ENCODE data around the gene SKA1.
"Not testable (repeated sequence)": the region's sequence is repeated elsewhere in the genome, so short reads cannot be mapped to it uniquely, and the experiment has no call there.

SKA1 gene

DNA sequence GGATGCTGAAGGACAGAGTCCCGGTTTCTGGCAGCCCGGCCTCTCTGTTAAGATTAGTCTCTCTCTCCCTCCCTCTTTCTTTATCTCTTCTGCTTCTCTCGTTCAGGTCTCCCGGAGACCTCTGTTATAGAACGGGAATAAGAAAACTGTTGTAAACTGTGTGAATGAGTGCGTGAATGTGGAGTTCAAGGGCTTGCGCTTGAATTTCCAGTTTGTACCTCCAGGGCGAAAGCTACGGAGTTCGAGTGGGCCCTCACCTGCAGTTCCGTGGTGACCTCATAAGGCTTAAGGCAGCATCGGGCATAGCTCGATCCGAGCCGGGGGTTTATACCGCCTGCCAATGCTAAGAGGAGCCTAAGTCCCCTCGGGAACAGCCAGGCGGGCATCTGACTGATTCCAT is 26.4 kb downstream of the SKA1 start:
- no peak for DNase-seq
- TF ChIP-seq GATA1 (IDR thresholded peaks at IDR 0.05; ENCODE audit: low read depth, low read length) (no peak), POLR2A (IDR thresholded peaks at IDR 0.05; ENCODE audit: low read length) (no peak)

DNA sequence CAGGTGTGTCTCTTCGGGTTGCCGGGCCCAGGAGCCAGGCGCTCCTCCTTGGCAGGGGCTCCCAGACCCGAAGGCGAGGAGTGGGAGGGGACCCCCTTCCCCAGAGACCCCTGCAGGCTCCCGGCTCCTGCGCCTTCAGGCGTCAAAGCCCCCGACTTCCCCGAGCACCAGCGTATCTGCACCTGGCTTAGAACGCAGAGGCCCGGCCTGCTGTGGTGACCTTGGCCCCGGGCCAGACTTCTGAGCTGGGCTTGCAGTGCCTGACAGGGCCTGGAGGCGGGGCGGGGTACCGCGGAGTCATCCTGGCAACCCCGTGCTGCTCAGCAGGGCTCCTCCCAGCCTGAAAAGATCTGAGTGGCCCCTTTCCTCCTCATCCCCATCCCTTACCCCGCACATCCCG is 27.0 kb downstream of the SKA1 start:
- DNase-seq, result peak; percentile 90 to 94
- TF ChIP-seq POLR2A (IDR thresholded peaks at IDR 0.05; ENCODE audit: low read length), result no peak
- no peak for TF ChIP-seq GATA1 (IDR thresholded peaks at IDR 0.05; ENCODE audit: low read depth, low read length)

DNA sequence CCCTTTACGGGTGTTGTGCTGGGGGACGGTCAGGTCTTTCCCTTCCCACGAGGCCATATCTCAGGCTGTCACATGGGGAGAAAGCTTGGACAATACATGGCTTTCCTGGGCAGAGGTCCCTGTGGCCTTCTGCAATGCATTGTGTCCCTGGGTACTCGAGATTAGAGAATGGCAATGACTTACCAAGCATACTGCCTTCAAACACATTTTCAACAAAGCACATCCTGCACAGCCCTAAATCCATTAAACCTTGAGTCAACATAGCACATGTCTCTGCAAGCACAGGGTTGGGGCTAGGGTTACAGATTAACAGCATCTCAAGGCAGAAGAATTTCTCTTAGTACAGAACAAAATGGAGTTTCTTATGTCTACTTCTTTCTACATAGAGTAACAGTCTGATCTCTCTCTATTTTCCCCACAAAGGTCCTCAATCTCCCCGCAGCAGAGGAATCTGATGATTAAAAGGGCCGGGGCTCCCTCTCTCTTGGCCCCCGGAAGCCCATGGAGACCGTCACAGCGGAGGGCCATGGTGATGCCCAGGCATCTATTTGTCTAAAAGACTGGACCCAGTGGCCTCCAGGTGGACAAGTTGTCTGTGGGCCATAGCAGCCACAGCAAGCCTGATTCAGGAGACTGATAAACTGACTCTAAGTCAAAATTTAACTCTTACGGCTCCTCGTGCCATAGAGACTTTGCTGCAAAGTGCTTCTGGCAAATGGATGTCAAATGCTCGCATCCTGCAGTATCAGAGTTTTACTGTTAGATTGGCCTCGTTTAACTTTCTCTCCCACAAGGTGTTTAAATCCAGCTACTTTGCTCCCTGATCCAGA is 30.1 kb downstream of the SKA1 start:
- not testable (repeated sequence) for DNase-seq

DNA sequence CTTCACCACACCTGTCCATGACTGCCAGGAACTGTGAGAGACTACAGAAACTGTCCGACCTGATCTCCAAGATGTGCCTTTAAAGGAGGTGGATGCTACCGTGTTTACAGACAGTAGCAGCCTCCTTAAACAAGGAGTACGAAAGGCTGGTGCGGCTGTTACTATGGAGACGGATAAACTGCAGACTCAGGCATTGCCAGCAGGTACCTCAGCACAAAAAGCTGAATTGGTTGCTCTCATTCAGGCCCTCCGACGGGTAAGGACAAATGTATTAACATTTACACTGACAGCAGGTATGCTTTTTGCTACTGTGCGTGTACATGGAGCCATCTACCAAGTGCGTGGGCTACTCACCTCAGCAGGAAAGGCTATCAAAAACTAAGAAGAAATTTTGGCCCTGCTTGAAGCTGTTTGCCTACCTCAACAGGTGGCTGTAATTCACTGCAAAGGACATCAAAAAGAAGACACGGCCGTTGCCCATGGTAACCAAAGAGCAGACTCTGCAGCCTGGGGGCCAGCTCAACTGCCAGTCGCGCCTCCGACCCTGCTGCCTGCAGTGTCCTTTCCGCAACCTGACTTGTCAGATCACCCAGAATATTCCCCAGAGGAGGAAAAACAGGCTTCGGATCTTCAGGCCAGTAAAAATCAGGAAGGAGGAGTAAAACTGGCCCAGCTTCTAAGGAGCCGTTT is 30.9 kb downstream of the SKA1 start:
- DNase-seq, result no peak
- TF ChIP-seq POLR2A (IDR thresholded peaks at IDR 0.05; ENCODE audit: low read length), result no peak
- no peak for TF ChIP-seq GATA1 (IDR thresholded peaks at IDR 0.05; ENCODE audit: low read depth, low read length)

DNA sequence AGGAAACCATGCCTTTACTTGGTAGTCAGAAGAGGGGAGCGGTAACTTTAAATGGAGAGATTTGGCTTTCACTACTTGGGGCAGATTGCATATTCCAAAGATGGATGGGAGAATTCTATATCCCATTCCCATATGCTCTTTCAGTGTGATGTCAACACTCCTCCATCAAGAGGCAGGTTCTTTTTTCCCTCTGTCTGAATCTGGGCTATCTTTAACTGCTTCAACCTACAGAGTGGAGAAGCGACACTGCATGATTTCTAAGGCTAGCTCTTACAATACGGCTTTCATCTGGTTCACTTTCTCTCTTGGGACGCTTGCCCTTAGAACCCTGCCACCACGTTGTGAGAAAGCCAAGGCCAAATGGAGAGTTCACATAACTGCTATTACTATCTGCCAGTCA is 34.4 kb downstream of the SKA1 start:
- DNase-seq, result no peak
- TF ChIP-seq GATA1 (IDR thresholded peaks at IDR 0.05; ENCODE audit: low read depth, low read length) (no peak), POLR2A (IDR thresholded peaks at IDR 0.05; ENCODE audit: low read length) (no peak)

DNA sequence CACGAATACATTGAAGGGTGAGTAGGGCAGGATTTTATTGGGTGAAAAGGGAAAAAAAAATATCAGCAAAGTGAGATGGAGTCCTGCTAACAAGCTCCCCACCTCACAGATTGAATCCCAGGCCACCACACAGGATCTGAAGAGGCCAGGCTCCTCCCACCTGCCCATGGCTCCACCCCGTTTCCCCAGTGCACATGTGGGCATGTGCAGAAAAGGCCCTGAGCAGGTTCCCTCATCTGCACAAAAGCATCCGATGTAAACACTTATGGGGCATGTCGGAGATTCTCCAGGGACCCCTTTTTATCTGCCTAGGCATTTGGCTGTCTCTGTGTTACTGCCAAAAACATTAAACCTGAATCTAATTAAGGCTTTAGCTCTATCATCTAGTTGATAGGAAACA is 35.2 kb downstream of the SKA1 start:
- no peak for DNase-seq
- no peak for TF ChIP-seq POLR2A (IDR thresholded peaks at IDR 0.05; ENCODE audit: low read length)
- no peak for TF ChIP-seq GATA1 (IDR thresholded peaks at IDR 0.05; ENCODE audit: low read depth, low read length)

DNA sequence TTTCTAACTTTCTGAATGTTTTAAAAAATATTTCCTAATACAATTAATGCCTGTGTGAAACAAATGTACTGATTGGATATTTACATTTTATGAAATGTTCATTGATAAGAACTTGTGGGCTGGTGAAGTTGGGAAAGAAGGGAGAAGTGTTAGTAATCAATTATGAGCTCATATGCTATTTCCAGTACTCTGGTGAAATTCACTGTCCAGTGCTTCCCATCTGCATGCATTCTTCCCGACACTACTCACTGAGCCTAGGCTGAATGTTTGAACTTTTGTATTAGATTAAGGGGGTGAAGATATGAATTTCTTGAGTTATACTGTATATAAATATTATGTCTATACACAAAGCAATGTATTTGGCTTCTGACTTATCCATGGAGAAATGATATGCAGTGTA is 36.0 kb downstream of the SKA1 start:
- no peak for TF ChIP-seq GATA1 (IDR thresholded peaks at IDR 0.05; ENCODE audit: low read depth, low read length)
- no peak for TF ChIP-seq POLR2A (IDR thresholded peaks at IDR 0.05; ENCODE audit: low read length)
- DNase-seq, result no peak

DNA sequence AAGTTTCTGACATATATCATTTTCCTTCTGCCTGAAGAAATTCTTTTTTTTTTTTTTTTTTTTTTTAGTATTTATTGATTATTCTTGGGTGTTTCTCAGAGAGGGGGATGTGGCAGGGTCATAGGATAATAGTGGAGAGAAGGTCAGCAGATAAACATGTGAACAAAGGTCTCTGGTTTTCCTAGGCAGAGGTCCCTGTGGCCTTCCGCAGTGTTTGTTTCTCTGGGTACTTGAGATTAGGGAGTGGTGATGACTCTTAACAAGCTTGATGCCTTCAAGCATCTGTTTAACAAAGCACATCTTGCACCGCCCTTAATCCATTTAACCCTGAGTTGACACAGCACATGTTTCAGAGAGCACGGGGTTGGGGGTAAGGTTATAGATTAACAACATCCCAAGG is 42.0 kb downstream of the SKA1 start:
- not testable (repeated sequence) for DNase-seq

DNA sequence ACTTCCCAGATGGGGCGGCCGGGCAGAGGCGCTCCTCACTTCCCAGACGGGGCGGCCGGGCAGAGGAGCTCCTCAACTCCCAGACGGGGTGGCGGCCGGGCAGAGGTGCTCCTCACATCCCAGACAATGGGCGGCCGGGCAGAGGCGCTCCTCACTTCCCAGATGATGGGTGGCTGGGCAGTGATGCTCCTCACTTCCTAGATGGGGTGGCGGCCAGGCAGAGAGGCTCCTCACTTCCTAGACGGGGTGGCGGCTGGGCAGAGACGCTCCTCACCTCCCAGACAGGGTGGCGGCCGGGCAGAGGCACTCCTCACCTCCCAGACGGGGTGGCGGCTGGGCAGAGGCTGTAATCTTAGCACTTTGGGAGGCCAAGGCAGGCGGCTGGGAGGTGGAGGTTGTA is 42.9 kb downstream of the SKA1 start:
- not testable (repeated sequence) for DNase-seq

DNA sequence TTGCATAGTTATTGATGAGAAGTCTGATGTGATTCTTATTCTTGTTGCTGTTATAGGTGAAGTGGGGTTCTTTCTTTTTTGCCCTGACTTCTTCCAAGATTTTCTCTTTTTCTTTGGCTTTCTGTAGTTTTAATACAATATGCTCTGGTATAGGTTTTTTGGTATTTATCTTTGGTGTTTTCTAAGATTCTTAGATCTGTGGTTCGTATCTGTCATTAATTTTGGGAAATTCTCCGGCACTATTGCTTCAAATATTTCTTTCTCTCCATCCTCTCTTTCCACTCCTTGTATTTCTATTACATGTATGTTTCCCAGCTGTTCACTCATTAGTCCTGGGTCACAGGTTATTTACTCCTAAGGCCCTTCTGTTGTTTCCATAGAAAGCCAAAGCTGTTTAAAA is 43.8 kb downstream of the SKA1 start:
- DNase-seq, result no peak
- TF ChIP-seq GATA1 (IDR thresholded peaks at IDR 0.05; ENCODE audit: low read depth, low read length) (no peak), POLR2A (IDR thresholded peaks at IDR 0.05; ENCODE audit: low read length) (no peak)

DNA sequence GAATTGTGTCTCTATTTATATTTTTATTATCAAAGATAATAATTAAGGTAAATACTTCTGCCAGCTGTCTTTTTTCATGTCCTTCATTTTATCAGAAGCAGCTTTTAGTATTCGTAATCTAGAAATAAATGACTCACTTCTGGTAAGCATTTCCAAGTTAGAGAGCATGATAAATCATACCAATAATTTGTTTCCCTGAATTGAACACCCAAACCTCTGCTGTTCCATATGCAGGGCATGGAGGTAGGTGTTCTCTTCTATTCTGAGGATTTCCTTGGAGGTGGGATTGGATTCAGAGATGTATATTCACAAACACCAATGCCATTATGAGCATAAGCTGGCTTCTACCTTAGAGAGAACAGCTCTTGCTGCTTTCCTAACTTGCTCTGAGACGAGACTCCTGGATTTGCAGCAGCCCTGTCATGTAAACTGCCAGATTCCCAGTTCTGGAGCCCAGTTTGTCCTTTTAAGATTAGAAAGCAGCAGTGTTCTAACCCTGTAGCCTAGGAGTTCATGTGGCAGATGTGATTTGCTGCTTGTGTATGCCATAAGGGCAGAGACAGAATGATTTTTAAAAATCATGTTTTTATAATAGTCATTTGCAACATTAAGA is 47.5 kb downstream of the SKA1 start:
- no peak for DNase-seq
- TF ChIP-seq POLR2A (IDR thresholded peaks at IDR 0.05; ENCODE audit: low read length) (no peak), GATA1 (IDR thresholded peaks at IDR 0.05; ENCODE audit: low read depth, low read length) (no peak)

DNA sequence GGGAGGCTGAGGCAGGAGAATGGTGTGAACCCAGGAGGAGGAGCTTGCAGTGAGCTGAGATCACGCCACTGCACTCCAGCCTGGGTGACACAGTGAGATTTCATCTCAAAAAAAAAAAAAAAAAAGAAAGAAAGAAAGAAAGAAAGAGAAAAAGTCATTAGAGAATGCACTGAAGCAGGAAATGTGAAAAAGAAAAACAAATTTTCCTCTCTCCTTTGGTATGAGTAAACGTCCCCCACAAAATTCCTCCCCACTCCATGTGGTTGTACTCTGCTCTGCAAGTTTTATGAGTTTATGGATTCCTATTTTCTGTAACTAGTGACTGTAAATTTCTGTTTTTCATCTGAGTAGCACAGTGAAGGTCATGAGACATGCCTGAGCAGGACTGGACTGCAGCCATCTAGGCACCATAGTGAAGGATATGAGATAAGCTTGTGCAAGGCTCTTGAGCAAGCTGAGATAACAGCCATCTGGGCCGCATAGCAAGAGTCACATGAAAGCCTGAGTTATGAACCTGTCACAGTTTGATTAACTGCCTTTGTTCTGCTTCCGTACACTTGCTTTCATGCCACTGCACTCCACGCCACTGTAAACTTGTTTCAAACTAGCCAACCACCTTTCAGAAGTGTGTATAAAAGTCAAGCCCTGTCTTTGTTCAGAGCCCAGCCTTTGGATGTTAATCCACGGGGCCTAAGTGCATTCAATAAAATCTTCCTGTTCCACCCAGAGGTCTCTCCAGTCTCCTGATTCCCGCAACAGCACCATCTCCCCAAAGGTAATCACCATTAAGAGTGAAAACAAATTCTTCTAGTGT is 50.2 kb downstream of the SKA1 start:
- DNase-seq, result peak; percentile 76 to 95
- TF ChIP-seq POLR2A (IDR thresholded peaks at IDR 0.05; ENCODE audit: low read length) (peak; percentile 30), GATA1 (IDR thresholded peaks at IDR 0.05; ENCODE audit: low read depth, low read length) (peak; percentile 31)

DNA sequence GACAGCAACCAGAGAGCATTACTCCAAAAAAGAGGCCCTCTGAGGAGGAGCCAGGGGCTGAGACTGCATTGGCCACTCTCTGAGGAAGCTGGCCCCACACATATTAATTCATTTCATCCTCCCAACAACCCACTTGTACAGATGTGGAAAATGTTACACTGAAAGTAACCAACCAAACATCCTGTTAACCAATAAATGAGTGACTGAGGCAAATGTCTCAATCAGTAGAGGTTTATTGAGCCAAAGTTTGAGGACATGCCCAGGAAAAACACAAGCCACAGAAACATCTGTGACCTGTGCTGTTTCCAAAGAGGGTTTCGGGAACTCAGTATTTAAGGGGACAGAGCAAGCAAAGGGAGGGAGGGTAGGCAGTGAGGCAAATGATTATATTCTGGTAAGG is 53.0 kb downstream of the SKA1 start:
- no peak for TF ChIP-seq GATA1 (IDR thresholded peaks at IDR 0.05; ENCODE audit: low read depth, low read length)
- TF ChIP-seq POLR2A (IDR thresholded peaks at IDR 0.05; ENCODE audit: low read length), result no peak
- DNase-seq, result no peak

DNA sequence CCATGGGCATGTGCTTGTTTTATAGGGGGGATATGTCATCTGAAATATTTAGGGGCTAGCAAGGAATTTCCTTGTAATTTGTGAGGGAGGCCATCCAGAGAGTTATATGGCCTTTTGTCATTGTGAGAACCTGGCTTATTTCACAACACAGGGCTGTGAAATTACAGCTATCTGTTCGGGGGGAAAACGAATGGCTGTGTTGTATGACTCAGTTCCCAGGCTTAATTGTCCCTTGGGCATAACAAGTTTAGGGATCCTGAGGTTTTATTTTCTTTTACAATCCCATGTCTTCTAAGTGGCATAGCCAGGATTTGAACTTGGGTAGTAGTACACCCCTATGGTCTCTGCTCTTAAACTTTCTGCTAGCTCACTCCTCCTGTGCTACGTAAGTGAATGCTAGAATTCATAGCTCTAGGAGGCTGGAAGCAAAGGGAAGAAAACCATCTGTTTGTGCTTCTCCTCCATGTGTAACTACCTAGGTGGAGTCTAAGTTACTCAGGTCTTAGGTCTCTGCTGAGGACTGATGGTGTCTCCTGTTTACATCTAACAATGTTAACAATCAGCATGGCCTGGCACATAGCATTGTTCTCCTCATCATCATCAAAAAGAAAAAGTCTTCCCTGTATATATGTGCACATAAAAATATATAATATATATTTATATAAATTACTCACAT is 53.8 kb downstream of the SKA1 start:
- DNase-seq, result no peak
- no peak for TF ChIP-seq GATA1 (IDR thresholded peaks at IDR 0.05; ENCODE audit: low read depth, low read length)
- TF ChIP-seq POLR2A (IDR thresholded peaks at IDR 0.05; ENCODE audit: low read length), result no peak
